GM10847 (cell line): Measurements from ENCODE around the gene ANXA11.

Source experiments
- POLR2A ChIP-seq: IDR thresholded peaks from 2 replicates; pipeline ENCODE4 v1.6.1; 2011; ENCODE audit not compliant: insufficient read length; ENCODE audit errors: extremely low read depth

ANXA11 gene

DNA sequence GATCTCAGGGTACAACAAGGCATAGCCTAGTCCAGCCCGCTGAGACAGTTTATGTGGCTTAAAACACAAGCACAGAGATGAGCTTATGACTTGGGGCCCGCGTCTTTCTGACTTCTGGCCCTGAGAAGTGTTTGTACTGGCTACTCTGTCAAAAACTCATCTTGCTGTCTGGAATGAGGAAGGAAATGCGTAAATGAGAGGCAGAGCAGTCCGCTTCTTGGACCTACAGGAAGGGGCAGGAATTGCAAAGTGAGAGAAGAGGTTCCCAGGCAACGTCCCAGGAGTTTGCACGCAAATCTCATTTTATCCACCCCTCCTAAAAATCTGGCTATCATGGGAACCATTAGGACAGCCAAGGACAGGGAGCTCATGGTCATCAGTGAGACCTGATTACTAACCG is 5.5 kb downstream of the ANXA11 start:
- no peak for TF ChIP-seq POLR2A

DNA sequence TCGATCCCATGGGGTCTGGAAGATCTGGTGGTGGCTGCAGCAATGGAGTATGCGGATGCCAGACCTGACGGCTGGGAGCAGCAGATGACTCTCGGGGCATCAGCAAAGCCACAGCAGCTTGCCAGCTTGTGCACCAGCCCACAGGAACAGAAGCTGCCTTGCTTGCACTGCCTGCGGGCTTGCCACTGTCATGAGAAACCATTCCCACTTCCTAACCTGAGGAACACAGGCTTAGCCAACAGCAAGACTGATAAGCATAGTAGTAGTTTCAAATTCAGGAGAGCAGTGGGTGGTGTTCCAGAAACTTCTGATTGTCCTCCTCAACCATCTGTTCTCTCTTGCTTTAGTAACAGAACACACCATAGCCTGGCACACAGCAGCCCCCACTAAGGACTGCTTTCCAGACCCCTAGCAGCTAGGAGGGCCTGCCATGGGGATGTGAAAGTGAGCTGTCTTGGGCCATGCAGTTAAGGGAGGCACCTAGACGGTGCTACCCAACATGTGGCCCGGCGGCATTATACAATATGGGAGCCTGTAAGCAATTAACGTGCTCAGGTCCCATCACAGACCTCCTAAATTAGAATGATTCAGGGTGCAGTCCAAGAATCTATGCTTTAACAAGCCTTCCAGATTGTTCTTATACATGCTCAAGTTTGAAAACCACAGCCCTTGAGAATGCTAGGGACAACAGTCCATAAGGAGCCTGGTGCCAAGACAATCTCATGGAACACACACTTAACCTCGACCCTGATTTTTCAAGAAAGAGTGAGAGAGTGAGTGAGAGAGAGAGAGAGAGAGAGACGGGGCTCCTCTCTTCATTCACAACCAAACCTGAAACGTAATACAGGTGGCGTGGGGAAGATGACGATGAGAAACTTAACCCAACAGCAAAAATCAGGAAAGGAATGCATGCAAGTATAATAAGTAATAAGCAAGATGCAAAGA is 7.1 kb downstream of the ANXA11 start:
- no peak for TF ChIP-seq POLR2A

DNA sequence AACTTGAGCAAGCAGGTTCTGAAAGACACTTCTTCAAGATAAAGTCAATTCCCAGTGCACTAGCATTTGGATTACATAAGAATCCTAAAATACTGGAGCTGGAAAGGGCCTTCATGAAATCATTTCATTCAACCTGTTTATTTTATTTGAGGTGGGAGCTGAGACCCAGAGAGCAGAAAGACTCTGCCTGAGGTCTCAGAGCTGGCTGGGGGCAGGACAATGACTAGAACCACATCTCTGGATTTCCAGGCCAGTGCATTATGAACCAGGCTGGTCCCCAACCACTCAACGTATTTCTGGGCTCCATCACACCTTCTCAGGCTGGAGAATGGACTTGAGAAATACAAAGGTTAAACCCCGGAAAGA is 8.4 kb downstream of the ANXA11 start:
- TF ChIP-seq POLR2A: no peak

DNA sequence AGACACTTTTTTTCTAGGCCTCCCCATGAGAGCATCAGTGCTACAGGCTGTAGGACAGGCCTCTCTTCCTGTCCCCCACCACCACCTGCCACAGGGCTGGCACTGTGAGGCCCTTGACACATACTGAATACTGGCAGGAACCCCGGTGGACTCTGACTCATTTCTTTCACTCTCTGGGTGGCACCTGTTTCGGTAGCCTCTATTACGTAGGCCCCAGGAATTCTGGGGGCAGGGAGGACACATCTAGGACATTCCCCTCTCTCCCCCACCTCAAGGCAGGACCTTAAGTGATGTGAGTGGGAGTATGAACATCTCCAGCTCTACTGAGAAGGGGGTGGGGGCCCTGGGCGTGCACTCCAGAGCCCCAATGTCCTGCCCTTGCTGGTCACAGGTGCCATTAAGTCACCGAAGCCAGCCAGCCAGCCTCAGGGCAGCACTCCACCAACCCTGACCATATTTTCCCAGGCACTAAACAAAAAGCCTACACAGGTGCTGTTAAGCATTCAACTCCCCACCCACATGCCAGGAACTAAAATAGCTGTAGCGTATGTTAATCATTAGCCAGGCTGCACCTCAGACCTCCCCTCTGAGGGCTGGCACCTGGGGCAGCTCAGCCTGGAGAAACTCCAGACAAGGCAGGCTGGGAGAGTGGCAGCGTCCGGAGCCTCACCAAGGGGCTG is 8.9 kb downstream of the ANXA11 start:
- TF ChIP-seq POLR2A: no peak

DNA sequence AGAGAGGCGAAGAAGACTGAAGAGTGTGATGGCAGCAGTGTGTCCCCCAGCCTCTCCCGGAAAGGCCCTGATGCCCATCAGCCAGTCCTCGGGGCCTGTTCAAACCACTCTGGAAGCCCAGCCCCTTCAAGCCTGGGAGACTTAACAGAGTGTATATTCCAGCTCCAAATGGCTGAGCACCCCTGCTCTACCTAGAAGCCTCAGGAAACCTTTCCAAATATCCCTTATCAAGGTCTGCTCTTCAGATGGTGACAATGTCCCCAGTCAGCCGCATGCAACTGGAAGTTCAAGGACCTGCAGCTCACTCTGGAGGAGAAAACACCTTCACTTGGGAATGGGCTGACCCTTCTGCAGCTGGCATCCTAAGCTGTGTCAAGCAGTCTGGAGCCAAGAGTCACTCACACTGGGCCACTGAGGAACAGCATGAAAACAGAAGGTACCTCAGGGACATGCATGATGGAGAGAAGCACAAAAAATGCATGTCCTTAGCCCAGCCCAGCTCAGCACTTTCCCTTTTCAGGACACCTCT is 10.2 kb downstream of the ANXA11 start:
- no peak for TF ChIP-seq POLR2A

DNA sequence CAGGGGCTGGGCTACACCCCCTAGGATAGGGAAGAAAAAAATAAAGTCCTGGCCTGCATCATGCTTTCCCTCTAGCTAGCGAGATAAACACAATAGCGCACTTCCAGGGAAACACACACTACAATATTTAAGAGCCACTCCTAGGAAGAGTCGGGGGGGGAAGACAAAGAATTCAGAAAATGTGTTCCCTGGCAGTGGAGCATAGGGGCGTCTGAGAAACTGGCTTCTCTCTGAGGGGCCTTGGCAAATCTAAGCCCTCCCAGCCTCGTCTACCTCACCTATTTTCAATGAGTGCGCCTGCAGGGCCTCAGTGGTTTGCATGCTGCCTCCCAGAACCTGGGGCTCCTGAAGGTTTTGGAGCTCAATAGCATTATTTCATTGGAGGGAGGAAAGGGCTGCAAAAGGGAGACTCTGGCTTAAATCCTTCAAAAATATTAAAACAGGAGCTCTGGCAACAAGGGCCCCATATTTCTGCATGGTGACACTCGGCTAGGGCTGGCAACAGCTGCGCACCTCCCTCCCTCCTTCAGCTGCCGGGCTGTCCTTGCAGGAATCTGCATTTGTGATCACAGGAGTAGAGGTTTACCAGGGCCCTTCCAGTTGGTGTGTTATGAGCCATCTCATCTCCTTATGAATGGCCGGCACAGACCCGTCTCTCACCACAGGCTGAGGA is 10.8 kb downstream of the ANXA11 start:
- no peak for TF ChIP-seq POLR2A

DNA sequence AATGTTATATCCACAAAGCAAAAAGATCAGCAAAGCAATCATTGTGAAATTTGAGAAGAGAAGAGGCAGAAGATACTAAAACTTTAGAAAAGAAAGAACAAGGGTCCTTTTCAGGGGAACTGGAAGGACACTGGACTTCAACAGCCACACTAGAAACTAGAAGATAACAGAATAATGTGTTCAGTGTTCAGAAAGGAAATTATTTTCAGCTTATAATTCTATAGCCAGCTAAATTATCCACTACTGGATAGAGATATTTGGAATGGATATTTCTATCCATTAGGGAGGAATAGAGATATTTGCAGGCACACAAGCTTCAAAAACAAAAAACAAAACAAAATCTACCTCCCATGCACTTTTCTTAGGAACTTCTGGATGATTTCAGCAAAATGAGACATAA is 12.8 kb downstream of the ANXA11 start:
- TF ChIP-seq POLR2A: no peak

DNA sequence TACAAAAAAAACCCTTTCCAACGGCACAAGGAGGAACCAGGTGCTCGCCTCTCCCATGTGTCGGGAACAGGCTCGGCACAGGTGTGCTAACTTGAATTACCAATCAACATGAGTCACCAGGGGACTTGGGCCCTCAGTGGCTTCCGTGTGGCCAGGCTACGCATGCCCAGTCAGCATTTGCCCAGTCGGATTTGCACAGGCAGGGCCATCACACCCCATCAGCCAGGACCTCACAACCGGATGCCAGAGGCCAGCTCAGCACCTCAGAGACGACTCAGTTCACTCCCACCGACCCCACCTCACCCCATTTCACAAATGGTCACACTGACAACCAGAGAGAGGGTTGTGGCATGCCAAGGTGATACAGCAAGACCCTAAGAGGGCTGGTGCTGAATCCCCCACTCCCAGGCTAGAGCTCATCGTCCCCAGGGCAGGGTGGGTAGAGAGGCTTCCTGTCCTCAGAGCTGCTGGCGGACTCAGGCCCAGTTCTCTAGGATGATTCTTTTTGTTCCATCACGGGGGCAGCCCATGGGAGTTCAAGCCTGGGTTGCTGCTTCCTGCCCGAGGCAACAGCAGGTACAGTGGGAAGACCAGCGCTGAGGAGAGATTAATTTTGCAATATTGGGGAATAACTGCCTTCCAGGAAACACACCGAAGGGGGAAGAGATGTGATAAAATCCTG is 13.6 kb downstream of the ANXA11 start:
- TF ChIP-seq POLR2A: no peak

DNA sequence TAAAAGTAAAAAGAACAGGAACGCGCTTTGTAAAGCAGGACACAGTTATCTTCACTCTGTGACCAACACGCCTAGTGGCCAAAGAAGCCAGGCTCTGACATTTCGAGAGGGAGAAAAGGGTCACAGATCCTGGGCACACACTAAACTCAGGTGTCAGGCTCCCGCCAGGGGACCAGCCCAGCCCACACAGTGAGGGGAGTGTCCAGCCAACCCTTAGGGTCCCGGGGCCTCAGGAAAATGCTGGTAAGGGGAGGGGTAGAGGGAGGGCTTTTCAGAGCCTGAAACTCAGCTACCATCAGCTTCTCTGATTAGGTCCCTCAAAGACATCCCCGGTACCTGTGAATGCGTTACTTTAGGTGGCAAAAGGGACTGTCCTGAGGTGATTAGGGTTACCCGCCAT is 16.6 kb downstream of the ANXA11 start:
- TF ChIP-seq POLR2A: no peak

DNA sequence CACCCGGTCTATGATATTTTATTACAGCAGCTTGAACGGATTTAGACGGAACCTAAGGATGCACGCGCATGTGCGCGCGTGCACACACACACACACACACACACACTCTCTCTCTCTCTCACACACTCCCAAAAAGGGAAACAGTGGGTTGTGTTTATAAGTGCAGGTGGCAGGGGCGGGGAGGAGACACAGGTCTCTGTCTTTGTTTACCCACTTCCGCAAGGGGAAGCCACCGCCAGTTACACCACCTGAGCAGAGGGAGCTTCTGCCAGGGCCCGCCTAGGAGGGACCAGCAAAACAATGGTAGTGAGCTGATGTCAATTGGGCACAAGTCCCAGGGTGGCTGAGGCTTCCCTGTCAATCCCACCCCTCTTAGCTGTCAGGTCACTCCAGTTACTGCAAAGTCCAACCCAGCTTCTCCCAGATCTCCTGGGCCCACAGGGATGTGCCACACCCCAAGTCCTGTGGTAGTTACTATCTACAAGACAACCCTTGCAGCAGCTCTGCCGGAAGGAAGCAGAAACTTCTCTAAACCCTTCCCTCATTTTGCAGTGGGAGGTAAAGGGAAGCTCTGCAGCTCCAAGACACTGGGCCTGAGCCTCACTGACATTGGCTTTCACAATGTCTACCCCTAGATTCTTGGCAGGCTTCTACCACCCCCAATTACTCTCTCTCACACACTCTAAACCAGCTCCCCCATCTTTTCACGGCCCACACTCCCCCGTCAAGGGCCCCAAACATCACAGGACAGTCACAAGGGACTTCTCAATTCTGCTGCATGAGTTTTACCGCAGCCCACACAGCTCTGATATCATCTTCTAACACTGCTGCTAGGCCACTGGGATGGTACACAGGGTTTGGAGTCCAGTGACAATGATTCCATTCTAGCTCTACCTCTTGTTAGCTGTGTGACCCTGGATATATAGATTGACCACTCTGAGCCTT is 17.6 kb downstream of the ANXA11 start:
- TF ChIP-seq POLR2A: no peak

DNA sequence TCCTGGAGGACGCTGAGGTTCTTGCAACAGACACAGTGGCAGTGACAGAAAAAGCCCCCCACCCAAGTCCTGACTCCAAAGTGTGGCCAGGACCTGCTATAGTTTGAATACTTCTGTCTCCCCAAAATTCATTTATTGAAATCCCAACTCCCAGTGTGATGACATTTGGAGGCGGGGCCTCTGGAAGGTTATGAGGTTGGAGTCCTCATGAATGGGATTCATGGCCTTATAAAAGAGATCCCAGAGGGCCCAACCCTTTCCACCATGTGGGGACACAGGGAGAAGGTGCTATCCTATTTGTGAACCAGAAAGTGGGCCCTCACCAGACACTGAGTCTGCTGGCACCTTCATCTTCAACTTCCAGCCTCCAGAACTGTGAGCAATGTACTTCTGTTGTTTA is 18.3 kb downstream of the ANXA11 start:
- no peak for TF ChIP-seq POLR2A

DNA sequence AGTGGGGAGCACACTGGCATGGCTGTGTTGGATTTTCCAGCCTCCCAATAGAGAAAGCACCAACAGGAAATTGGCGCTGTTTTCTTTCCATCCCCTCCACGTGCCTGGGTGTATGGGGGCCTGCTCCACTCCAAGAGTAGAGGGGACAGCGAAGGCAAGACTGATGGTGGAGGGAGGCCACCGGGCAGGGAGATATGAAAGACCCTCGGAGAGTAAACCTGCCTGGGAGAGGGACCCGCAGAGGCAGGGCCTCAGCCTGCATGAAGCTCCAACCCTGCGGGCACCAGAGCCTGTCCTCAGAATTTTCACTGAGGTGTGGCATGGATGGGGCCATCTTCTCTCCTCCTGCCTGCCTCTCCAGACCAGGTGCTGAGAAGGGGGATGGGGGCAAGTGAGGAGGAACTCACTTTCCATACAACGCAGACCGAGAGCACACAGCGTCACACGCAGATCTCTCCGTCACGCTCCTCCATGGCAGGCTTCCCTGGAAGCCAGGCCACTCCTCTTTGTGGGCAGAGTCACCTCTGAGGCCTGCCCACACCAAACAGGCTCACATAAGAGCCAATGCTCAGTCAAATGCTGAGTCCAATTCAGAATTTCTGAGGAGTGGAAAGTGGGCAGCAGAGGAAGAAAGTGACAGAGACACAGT is 18.8 kb downstream of the ANXA11 start:
- TF ChIP-seq POLR2A: no peak

DNA sequence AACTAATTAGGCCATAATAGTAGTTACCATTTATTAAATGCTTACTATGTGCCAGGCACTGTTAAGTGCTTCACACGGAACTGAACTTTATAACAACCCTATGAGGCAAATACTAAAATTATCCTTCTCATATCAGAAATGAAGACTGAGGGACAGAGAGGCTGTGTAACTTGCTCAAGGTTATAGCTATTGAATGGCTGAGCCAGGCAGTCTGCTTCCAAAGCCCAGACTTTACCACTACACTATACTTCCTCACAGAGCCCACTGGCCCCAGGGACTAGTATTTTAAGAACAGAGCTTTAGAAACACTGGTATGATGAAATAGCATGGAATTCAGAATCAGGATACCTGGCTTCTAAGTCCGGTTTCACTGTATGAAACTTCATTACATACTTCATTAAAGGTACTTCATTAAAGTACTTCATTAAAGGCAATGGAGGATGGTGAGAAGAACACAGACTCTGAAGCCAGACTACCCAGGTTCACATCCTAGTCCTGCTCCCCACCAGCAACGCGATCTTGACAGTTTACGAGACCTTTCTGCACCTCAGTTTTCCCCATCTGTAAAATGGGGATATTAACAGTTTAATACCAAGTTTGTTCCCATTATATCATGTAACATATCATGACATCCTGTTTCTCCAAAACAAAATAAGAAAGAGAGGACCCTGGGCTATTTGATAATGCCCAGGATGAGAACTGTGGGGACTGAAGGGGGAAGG is 19.6 kb downstream of the ANXA11 start:
- no peak for TF ChIP-seq POLR2A
